BLaER1 treated with 17β-estradiol and CSF1 and Interleukin-3, amounts not matched to agents 10 nM and 100 nM (cell line): ENCODE measurements around the gene HNRNPM.

ENCODE experiments used
- H3K27ac ChIP-seq, 11 experiments: shearing (Covaris generic); formaldehyde crosslinking; 2 replicates each; pipeline ENCODE4 v1.8.1; 2022
- H3K27me3 ChIP-seq, 11 experiments: shearing (Covaris generic); formaldehyde crosslinking; 2 replicates each; pipeline ENCODE4 v1.8.1; 2022
- H3K36me3 ChIP-seq, 11 experiments: shearing (Covaris generic); formaldehyde crosslinking; 2 replicates each; pipeline ENCODE4 v1.8.1; 2022
- H3K4me1 ChIP-seq, 10 experiments: shearing (Covaris generic); formaldehyde crosslinking; 2 replicates each; pipeline ENCODE4 v1.8.1; 2022
- H3K4me2 ChIP-seq, 11 experiments: shearing (Covaris generic); formaldehyde crosslinking; 2 replicates each; pipeline ENCODE4 v1.8.1; 2022
- H3K4me3 ChIP-seq, 10 experiments: shearing (Covaris generic); formaldehyde crosslinking; 2 replicates each; pipeline ENCODE4 v1.8.1; 2022
- H3K9ac ChIP-seq, 11 experiments: shearing (Covaris generic); formaldehyde crosslinking; 2 replicates each; pipeline ENCODE4 v1.8.1; 2022
- H3K9me3 ChIP-seq, 11 experiments: shearing (Covaris generic); formaldehyde crosslinking; replicated peaks in 1 of 11; 2 replicates each; pipeline ENCODE4 v1.8.1; 2022
- H4K20me1 ChIP-seq, 11 experiments: shearing (Covaris generic); formaldehyde crosslinking; 2 replicates each; pipeline ENCODE4 v1.8.1; 2022
- Cebpa-rat ChIP-seq, 11 experiments: shearing (Covaris generic); IDR thresholded peaks; 2 replicates each; pipeline ENCODE4 v1.8.1; 2022

The HNRNPM gene

DNA sequence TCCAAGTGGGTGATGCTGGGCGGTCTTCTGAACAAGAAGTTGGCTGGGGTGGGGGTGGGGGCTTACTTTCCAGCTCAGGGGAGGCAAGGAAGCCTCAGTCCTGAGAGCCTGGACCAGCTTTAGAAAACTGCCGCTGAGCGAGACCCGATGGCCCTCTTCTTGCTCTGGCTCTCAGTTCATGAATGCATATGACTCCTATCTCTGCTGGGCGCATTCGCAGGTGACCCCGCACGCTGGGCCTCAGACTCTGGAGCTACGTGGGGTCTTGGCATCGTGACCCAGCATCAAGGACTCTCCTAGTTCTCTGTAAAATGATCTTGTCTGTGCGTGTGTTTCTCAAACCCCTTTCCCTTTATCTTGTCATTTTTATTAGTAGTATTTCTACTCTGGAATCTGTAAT is 37.9 kb downstream of the HNRNPM start:
- peak overlapping the region in 5 of 11 experiments; percentile 36 to 98 (median 96); a peak in 6 of 22 replicates for H3K27ac ChIP-seq

DNA sequence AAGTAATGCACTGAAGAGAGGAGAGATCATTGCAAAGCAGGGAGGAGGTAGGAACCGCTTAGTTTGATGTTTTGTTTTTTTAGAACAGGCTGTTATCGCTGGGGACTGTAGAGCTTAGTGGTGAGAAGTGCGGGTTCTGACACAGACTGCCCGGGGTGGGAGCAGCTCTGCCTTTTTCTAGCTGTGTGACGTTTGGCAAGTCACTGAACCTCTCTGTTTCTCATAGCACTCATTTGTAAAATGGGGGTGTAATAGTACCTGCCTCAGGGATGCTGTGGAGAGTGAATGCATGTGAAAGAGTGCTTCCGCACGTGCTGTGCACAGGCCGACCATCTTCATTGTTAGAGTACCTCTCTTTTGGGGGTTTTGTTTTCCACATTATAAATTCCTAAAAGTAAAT is 38.4 kb downstream of the HNRNPM start:
- Histone ChIP-seq H3K4me2 (peak overlapping the region in 2 of 11 experiments; percentile 89 to 90; a peak in 3 of 22 replicates), H3K4me3 (no peak overlapping the region), H3K9ac (peak overlapping the region in 1 of 11 experiments; percentile 24; a peak in 1 of 22 replicates), H4K20me1 (peaks cover 50 to 92% (median 59%) of the 10 kb centered on the region in 11 experiments), H3K27me3 (no peaks in the 10 kb centered on the region), H3K4me1 (peaks cover 32 to 77% (median 49%) of the 10 kb centered on the region in 10 experiments), H3K36me3 (peaks cover 85 to 95% (median 94%) of the 10 kb centered on the region in 11 experiments), H3K27ac (peak overlapping the region in 6 of 11 experiments; percentile 11 to 98 (median 96); a peak in 8 of 22 replicates), H3K9me3 (peaks cover 0 to 7% (median 0%) of the 10 kb centered on the region in 11 experiments; a peak in 1 of 22 replicates)
- no peak for TF ChIP-seq Cebpa-rat (IDR thresholded peaks at IDR 0.05)

More for the DNA sequence above, 37.9 kb downstream of the HNRNPM start:
- peaks cover 54 to 97% (median 64%) of the 10 kb centered on the region in 11 experiments for H4K20me1 ChIP-seq
- no peak overlapping the region; a peak in 1 of 22 replicates for H3K4me2 ChIP-seq
- peak overlapping the region in 1 of 11 experiments; percentile 24; a peak in 1 of 22 replicates for H3K9ac ChIP-seq
- no peaks in the 10 kb centered on the region for H3K27me3 ChIP-seq
- peaks cover 86 to 95% (median 94%) of the 10 kb centered on the region in 11 experiments for H3K36me3 ChIP-seq
- peaks cover 0 to 7% (median 0%) of the 10 kb centered on the region in 11 experiments; a peak in 1 of 22 replicates for H3K9me3 ChIP-seq
- no peak for TF ChIP-seq Cebpa-rat (IDR thresholded peaks at IDR 0.05)
- peaks cover 28 to 72% (median 44%) of the 10 kb centered on the region in 10 experiments for H3K4me1 ChIP-seq
- H3K4me3 ChIP-seq = no peak overlapping the region

DNA sequence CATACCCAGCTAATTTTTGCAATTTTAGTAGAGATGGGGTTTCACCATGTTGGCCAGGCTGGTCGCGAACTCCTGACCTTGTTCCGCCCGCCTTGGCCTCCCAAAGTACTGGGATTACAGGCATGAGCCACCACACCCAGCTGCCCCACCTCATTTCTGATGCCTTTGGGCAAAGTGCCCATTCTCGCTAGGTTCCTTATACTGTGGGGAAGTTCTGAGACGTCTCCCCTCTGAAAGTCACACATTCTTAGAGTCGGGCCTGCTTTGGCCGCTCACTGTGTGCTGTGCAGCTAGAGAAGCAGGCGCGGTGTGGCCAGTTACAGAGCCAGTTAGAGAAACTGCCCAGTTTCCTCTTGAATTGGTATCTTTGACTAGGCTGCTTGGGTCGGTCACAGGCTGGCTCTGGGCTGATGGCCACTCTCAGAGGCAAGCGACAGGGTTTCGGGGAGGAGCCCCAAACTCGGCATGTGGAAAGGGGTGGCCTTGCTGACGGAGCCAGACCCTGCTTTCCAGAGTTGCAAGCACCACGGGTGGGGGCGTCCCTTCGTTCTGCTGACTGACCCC is 39.6 kb downstream of the HNRNPM start:
- peaks cover 85 to 95% (median 94%) of the 10 kb centered on the region in 11 experiments for H3K36me3 ChIP-seq
- peaks cover 38 to 89% (median 61%) of the 10 kb centered on the region in 10 experiments for H3K4me1 ChIP-seq
- H3K27ac ChIP-seq = peak overlapping the region; percentile 39 to 98 (median 96); a peak in 21 of 22 replicates
- peak overlapping the region; percentile 15 to 85 (median 79); a peak in 16 of 22 replicates for H3K9ac ChIP-seq
- H3K27me3 ChIP-seq = no peaks in the 10 kb centered on the region
- H3K4me2 ChIP-seq = peak overlapping the region in 9 of 11 experiments; percentile 1 to 93 (median 83); a peak in 15 of 22 replicates
- H3K9me3 ChIP-seq = peaks cover 0 to 7% (median 0%) of the 10 kb centered on the region in 11 experiments; a peak in 1 of 22 replicates
- H4K20me1 ChIP-seq = peaks cover 37 to 80% (median 47%) of the 10 kb centered on the region in 11 experiments
- TF ChIP-seq Cebpa-rat (IDR thresholded peaks at IDR 0.05) = no peak
- no peak overlapping the region; a peak in 1 of 20 replicates for H3K4me3 ChIP-seq

DNA sequence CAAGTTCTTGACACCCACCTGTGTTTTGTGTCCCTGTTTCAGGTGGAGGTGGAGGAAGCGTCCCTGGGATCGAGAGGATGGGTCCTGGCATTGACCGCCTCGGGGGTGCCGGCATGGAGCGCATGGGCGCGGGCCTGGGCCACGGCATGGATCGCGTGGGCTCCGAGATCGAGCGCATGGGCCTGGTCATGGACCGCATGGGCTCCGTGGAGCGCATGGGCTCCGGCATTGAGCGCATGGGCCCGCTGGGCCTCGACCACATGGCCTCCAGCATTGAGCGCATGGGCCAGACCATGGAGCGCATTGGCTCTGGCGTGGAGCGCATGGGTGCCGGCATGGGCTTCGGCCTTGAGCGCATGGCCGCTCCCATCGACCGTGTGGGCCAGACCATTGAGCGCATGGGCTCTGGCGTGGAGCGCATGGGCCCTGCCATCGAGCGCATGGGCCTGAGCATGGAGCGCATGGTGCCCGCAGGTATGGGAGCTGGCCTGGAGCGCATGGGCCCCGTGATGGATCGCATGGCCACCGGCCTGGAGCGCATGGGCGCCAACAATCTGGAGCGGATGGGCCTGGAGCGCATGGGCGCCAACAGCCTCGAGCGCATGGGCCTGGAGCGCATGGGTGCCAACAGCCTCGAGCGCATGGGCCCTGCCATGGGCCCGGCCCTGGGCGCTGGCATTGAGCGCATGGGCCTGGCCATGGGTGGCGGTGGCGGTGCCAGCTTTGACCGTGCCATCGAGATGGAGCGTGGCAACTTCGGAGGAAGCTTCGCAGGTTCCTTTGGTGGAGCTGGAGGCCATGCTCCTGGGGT is 41.0 kb downstream of the HNRNPM start:
- peak overlapping the region in 3 of 10 experiments; percentile 5 to 53 (median 21); a peak in 3 of 20 replicates for H3K4me3 ChIP-seq
- peaks cover 83 to 95% (median 95%) of the 10 kb centered on the region in 11 experiments for H3K36me3 ChIP-seq
- peak overlapping the region; percentile 64 to 93 (median 83) for H3K4me2 ChIP-seq
- H3K4me1 ChIP-seq = peaks cover 38 to 97% (median 75%) of the 10 kb centered on the region in 10 experiments
- peak overlapping the region; percentile 48 to 85 (median 81); a peak in 21 of 22 replicates for H3K9ac ChIP-seq
- H3K27me3 ChIP-seq = no peaks in the 10 kb centered on the region
- no peak for TF ChIP-seq Cebpa-rat (IDR thresholded peaks at IDR 0.05)
- H3K9me3 ChIP-seq = peaks cover 0 to 7% (median 0%) of the 10 kb centered on the region in 11 experiments; a peak in 1 of 22 replicates
- H4K20me1 ChIP-seq = peaks cover 25 to 66% (median 34%) of the 10 kb centered on the region in 11 experiments
- H3K27ac ChIP-seq = peak overlapping the region; percentile 75 to 98 (median 96)

DNA sequence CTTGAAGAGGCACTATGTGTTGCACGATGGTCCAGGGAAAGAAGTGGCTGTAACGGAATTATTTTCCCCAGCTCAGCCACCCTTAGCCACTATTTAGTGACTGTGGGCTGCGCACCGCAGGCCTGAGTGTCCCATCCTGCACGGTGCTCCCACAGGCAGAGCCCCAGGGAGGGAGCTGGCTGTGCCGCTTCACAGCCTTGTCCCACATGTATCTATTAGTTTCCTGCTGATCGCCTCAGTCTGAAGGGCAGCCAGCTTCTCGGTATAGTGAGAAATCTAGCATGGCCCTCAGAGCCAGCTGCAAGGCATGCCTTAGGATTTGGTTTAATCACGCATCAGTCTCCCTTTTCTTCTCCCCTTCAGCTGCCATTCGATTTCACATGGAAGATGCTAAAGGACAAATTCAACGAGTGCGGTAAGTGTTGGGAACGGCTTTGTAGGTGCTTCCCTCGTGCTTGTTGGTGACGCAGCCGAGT is 41.9 kb downstream of the HNRNPM start:
- peaks cover 16 to 57% (median 25%) of the 10 kb centered on the region in 11 experiments for H4K20me1 ChIP-seq
- H3K9me3 ChIP-seq = peaks cover 0 to 7% (median 0%) of the 10 kb centered on the region in 11 experiments; a peak in 1 of 22 replicates
- peak overlapping the region; percentile 64 to 93 (median 83) for H3K4me2 ChIP-seq
- no peak for TF ChIP-seq Cebpa-rat (IDR thresholded peaks at IDR 0.05)
- peak overlapping the region; percentile 48 to 85 (median 81); a peak in 21 of 22 replicates for H3K9ac ChIP-seq
- peaks cover 76 to 95% (median 93%) of the 10 kb centered on the region in 11 experiments for H3K36me3 ChIP-seq
- peak overlapping the region; percentile 75 to 98 (median 96) for H3K27ac ChIP-seq
- H3K4me1 ChIP-seq = peaks cover 38 to 100% (median 81%) of the 10 kb centered on the region in 10 experiments
- peak overlapping the region in 5 of 10 experiments; percentile 5 to 53 (median 20); a peak in 4 of 20 replicates for H3K4me3 ChIP-seq
- no peaks in the 10 kb centered on the region for H3K27me3 ChIP-seq

DNA sequence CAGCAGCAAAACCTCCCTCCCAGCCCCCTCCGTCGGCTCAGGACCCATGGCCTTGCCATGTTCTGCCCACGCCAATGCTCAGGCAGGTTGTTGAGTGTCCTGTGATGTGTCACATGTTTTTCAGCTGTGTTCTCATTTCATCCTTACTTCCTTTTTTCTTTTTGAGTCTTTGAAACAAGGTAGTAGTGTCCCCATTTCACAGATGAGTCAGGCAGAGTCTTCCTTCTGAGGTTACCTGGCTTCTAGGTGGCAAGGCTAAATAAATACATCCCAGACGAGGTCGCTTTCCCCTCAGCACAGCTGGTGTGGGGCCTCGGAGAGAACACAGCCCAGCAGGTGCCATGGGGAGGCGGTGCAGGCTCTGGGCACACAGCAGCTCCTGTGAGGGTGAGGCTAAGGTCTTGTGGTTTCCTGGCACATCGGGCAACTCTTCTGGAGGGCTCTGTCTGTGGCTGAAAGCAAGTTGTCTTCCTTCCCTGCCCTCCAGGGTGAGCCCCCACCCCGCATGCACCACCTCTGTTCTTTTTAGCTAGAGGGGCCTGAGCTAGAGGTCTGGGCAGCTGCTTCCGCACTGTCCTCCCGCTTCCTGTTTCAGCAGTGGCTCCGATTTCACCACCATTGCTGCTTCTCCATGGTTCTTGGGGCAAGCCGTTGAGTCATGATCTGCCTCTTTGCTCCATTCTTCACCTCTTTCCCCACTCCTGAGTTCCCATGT is 42.5 kb downstream of the HNRNPM start:
- H3K36me3 ChIP-seq = peaks cover 70 to 94% (median 88%) of the 10 kb centered on the region in 11 experiments
- no peaks in the 10 kb centered on the region for H3K27me3 ChIP-seq
- peak; percentile 73 to 100 (median 100) for TF ChIP-seq Cebpa-rat (IDR thresholded peaks at IDR 0.05)
- H3K4me1 ChIP-seq = peaks cover 38 to 100% (median 85%) of the 10 kb centered on the region in 10 experiments
- peak overlapping the region; percentile 64 to 93 (median 83) for H3K4me2 ChIP-seq
- peak overlapping the region in 5 of 10 experiments; percentile 5 to 45 (median 20); a peak in 4 of 20 replicates for H3K4me3 ChIP-seq
- H3K9ac ChIP-seq = peak overlapping the region; percentile 48 to 85 (median 81); a peak in 21 of 22 replicates
- peaks cover 0 to 7% (median 0%) of the 10 kb centered on the region in 11 experiments; a peak in 1 of 22 replicates for H3K9me3 ChIP-seq
- peak overlapping the region; percentile 75 to 98 (median 96) for H3K27ac ChIP-seq
- peaks cover 10 to 51% (median 19%) of the 10 kb centered on the region in 11 experiments; a peak in 19 of 22 replicates for H4K20me1 ChIP-seq

DNA sequence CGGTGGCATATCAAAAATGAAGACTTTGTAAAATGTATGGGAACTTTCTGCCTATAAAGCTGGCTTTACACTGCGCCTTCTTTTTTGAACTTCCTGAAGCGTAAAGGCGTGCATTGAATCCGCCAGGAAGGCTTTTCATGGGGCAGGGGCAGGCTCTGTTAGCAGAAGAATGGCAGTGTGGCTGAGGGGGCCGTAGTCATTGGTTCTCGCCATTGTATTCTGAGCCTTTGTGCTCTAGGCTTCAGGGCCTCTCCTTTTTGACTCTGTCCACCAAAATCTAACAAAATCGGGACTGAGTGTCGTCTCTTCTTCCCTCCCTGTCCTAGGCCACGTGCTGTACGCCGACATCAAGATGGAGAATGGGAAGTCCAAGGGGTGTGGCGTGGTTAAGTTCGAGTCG is 43.6 kb downstream of the HNRNPM start:
- Histone ChIP-seq H3K4me2 (peak overlapping the region; percentile 51 to 93 (median 82)), H3K4me1 (peaks cover 40 to 100% (median 94%) of the 10 kb centered on the region in 10 experiments), H3K27ac (peak overlapping the region; percentile 75 to 98 (median 96)), H3K9me3 (peaks cover 0 to 7% (median 0%) of the 10 kb centered on the region in 11 experiments; a peak in 1 of 22 replicates), H3K9ac (peak overlapping the region; percentile 40 to 85 (median 81); a peak in 21 of 22 replicates), H3K27me3 (no peaks in the 10 kb centered on the region), H4K20me1 (peaks cover 0 to 40% (median 9%) of the 10 kb centered on the region in 11 experiments; a peak in 14 of 22 replicates), H3K4me3 (no peak overlapping the region), H3K36me3 (peaks cover 60 to 94% (median 78%) of the 10 kb centered on the region in 11 experiments)
- TF ChIP-seq Cebpa-rat (IDR thresholded peaks at IDR 0.05) = no peak
